MM.1S (cell line): ENCODE measurements around the gene ARRDC2.

Source experiments
- CTCF ChIP-seq: fragments of 300-600 bp; sonication (generic); IDR thresholded peaks from 2 replicates; pipeline ENCODE4 v1.5.1; 2016; ENCODE audit warnings: antibody characterized with exemption, low read length, mixed read lengths
- EZH2 ChIP-seq: fragments of 300-600 bp; sonication (generic); optimal IDR thresholded peaks from 2 replicates; pipeline ENCODE3; 2017; ENCODE audit warnings: low read depth, mild to moderate bottlenecking, antibody characterized with exemption, low read length, mixed read lengths
- EZH2phosphoT487 ChIP-seq: fragments of 300-600 bp; sonication (generic); IDR thresholded peaks from 2 replicates; pipeline ENCODE4 v1.6.1; 2018; ENCODE audit warnings: antibody characterized with exemption, low read length

- TF ChIP-seq CTCF (no peak), EZH2 (no peak), EZH2phosphoT487 (no peak)
Observed at GRCh38 chr19:17988161-17988560, 19.8 kb upstream of the ARRDC2 start.
